Myometrial cell (primary cell): Measurements from ENCODE around the gene SKA1. TPM values are rescaled to one million over a fixed set of nuclear protein-coding genes. Genes with fewer than 3 reads are reported as not detected.

Source experiments
- total RNA-seq: library from RNA; depleted of rRNA; stranded (reverse); fragments of >200 nt; gene quantifications from 2 replicates; pipeline ENCODE4 v1.2.3, GENCODE V29; 2015

The SKA1 gene
- total RNA-seq = 21.1 and 34.3 TPM in 2 replicates

GRCh38 chr18:50374753-50375391 lies at the start of gene SKA1:
TSS of gene SKA1 (plus strand) at chr18:50375046. CDS start at chr18:50375831, 785 bp downstream.

Other genes starting within 250 kb of the SKA1 start
- not detected in 2 replicates for gene MYO5B, start 179.9 kb upstream of the SKA1 start, total RNA-seq
- 0.53 and 1.2 TPM in 2 replicates for gene CFAP53, start 108.6 kb upstream of the SKA1 start, total RNA-seq
- gene MBD1, start 93.5 kb upstream of the SKA1 start, total RNA-seq = 70.6 and 78.7 TPM in 2 replicates
- 27.7 and 32.8 TPM in 2 replicates for gene CXXC1, start 87.4 kb upstream of the SKA1 start, total RNA-seq
- not detected in 2 replicates for gene MAPK4, start 185.0 kb downstream of the SKA1 start, total RNA-seq